IMR-90 (cell line): ENCODE results near the gene PRICKLE2.

Experiments used
- CTCF ChIP-seq: conservative IDR thresholded peaks from 2 replicates; pipeline ENCODE4 v1.5.1; 2012; ENCODE audit warnings: mild to moderate bottlenecking, low read depth, low read length, improper control_type of control experiment
- MAZ ChIP-seq: IDR thresholded peaks from 2 replicates; pipeline ENCODE4 v1.6.1; 2012; ENCODE audit warnings: low read depth, mild to moderate bottlenecking, low read length, improper control_type of control experiment, moderate library complexity, borderline replicate concordance
- POLR2A ChIP-seq: IDR thresholded peaks from 2 replicates; pipeline ENCODE4 v1.6.1; 2012; ENCODE audit warnings: mild to moderate bottlenecking, low read depth, low read length
- USF2 ChIP-seq: fragments of 150-350 bp; IDR thresholded peaks from 2 replicates; pipeline ENCODE4 v1.6.1; 2017; ENCODE audit warnings: mild to moderate bottlenecking, antibody characterized with exemption, low read length, low read depth

GRCh38 chr3:64104006-64104405, 121.3 kb downstream of the PRICKLE2 start:
- TF ChIP-seq CTCF (no peak), MAZ (no peak), USF2 (no peak), POLR2A (no peak)
